ENCODE data around the gene PCDHGA6.
"Not testable (repeated sequence)": the region's sequence is repeated elsewhere in the genome, so short reads cannot be mapped to it uniquely, and the experiment has no call there.

Gene PCDHGA6

DNA sequence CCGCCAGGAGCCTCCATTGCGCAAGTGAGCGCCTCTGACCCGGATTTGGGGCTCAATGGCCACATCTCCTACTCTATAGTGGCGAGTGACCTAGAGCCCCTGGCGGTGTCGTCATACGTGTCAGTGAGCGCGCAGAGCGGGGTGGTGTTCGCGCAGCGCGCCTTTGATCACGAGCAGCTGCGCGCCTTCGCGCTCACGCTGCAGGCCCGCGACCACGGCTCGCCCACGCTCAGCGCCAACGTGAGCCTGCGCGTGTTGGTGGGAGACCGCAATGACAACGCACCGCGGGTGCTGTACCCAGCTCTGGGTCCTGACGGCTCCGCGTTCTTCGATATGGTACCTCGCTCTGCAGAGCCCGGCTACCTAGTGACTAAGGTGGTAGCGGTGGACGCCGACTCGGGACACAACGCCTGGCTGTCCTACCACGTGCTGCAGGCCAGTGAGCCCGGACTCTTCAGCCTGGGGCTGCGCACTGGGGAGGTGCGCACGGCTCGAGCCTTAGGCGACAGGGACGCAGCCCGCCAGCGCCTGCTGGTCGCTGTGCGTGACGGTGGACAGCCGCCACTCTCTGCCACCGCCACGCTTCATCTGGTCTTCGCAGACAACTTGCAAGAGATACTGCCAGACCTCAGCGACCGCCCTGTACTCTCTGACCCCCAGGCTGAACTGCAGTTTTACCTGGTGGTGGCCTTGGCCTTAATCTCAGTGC is 36.1 kb downstream of the PCDHGA6 start:
- DNase-seq (ENCODE audit: extremely low read depth, low read depth), result no peak
- TF ChIP-seq, protein P1, sequence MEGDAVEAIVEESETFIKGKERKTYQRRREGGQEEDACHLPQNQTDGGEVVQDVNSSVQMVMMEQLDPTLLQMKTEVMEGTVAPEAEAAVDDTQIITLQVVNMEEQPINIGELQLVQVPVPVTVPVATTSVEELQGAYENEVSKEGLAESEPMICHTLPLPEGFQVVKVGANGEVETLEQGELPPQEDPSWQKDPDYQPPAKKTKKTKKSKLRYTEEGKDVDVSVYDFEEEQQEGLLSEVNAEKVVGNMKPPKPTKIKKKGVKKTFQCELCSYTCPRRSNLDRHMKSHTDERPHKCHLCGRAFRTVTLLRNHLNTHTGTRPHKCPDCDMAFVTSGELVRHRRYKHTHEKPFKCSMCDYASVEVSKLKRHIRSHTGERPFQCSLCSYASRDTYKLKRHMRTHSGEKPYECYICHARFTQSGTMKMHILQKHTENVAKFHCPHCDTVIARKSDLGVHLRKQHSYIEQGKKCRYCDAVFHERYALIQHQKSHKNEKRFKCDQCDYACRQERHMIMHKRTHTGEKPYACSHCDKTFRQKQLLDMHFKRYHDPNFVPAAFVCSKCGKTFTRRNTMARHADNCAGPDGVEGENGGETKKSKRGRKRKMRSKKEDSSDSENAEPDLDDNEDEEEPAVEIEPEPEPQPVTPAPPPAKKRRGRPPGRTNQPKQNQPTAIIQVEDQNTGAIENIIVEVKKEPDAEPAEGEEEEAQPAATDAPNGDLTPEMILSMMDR (IDR thresholded peaks at IDR 0.05; ENCODE audit: low read depth, low read length, missing control alignments), result no peak
- H3K4me3 ChIP-seq (replicated peaks; ENCODE audit: low read depth, low read length), result no peak overlapping the region

DNA sequence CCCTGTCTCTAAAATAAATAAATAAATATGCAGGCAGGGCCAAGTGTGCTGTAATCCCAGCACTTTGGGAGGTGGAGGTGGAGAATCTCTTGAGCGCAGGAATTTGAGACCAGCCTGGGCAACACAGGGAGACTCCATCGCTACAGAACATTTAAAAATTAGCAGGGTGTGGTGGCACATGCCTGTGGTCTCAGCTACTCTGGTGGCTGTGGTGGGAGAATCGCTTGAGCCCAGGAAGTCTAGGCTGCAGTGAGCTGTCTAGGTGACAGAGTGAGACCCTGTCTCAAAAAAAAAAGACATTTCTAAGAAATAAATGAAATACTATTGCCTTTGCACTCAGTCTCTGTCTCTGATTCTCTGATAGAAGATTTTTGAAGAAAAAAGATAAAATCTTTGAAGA is 37.9 kb downstream of the PCDHGA6 start:
- DNase-seq (ENCODE audit: extremely low read depth, low read depth), result no peak
- TF ChIP-seq, protein P1 (IDR thresholded peaks at IDR 0.05; ENCODE audit: low read depth, low read length, missing control alignments), result no peak
- no peak overlapping the region for H3K4me3 ChIP-seq (replicated peaks; ENCODE audit: low read depth, low read length)

DNA sequence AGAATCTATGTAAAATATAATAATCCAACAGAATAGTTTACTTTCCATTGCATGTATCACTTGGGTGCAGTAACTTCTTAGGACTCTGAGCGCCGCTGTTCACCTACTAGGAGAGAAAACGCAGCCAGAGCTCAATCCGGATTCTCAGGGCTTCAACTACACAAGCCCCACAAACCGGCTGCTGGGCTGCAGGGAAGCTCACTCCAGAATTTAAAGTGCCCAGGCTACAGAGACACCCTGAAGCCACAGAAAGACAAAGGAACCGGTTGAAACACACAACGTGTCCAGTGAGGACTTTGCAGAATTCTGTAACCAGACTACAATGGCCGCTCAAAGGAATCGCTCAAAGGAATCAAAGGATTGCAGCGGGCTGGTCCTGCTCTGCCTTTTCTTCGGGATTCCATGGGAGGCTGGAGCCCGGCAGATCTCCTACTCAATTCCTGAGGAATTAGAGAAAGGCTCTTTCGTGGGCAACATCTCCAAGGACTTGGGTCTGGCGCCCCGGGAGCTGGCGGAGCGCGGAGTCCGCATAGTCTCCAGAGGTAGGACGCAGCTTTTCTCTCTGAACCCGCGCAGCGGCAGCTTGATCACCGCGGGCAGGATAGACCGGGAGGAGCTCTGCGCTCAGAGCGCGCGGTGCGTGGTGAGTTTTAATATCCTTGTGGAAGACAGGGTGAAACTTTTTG is 39.3 kb downstream of the PCDHGA6 start, which contains the start of gene PCDHGA10:
PCDHGA10 (plus strand) TSS at position 134 of the 686 bp plus-strand sequence; CDS start at position 323, 189 bp downstream.
- TF ChIP-seq, protein P1 (IDR thresholded peaks at IDR 0.05; ENCODE audit: low read depth, low read length, missing control alignments), result peak; percentile 62
- peak within 1 kb of the TSS; percentile 43 for H3K4me3 ChIP-seq (replicated peaks; ENCODE audit: low read depth, low read length)
- no peak for DNase-seq (ENCODE audit: extremely low read depth, low read depth)

DNA sequence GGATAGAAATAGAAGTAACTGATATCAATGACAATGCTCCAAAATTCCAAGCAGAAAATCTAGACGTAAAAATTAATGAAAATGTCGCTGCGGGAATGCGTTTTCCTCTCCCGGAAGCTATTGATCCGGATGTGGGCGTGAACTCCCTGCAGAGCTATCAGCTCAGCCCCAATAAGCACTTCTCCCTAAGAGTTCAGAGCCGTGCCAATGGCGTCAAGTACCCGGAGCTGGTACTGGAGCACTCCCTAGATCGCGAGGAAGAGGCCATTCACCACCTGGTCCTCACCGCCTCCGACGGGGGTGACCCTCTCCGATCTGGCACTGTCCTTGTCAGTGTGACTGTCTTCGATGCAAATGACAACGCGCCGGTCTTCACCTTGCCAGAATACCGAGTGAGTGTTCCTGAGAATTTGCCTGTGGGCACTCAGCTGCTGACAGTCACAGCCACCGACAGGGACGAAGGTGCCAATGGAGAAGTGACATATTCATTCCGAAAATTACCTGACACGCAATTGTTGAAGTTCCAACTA is 39.9 kb downstream of the PCDHGA6 start:
- DNase-seq (ENCODE audit: extremely low read depth, low read depth), result no peak
- TF ChIP-seq, protein P1 (IDR thresholded peaks at IDR 0.05; ENCODE audit: low read depth, low read length, missing control alignments), result no peak
- H3K4me3 ChIP-seq (replicated peaks; ENCODE audit: low read depth, low read length), result peak overlapping the region; percentile 43

DNA sequence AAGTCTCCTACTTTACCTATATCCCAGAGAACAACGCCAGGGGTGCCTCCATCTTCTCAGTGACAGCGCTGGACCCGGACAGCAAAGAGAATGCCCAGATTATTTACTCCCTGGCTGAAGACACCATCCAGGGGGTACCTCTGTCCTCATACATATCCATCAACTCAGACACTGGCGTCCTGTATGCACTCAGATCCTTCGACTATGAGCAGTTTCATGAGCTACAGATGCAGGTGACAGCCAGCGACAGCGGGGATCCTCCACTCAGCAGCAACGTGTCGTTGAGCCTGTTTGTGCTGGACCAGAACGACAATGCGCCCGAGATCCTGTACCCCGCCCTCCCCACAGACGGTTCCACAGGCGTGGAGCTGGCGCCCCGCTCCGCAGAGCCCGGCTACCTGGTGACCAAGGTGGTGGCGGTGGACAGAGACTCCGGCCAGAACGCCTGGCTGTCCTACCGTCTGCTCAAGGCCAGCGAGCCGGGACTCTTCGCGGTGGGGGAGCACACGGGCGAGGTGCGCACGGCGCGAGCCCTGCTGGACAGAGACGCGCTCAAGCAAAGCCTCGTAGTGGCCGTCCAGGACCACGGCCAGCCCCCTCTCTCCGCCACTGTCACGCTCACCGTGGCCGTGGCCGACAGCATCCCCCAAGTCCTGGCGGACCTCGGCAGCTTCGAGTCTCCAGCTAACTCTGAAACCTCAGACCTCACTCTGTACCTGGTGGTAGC is 41.0 kb downstream of the PCDHGA6 start:
- not testable (repeated sequence) for DNase-seq (ENCODE audit: extremely low read depth, low read depth)

DNA sequence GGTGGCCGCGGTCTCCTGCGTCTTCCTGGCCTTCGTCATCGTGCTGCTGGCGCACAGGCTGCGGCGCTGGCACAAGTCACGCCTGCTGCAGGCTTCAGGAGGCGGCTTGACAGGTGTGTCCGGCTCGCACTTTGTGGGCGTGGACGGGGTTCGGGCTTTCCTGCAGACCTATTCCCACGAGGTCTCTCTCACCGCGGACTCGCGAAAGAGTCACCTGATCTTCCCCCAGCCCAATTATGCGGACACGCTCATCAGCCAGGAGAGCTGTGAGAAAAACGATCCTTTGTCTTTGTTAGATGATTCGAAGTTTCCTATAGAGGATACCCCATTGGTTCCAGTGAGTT is 41.6 kb downstream of the PCDHGA6 start:
- DNase-seq (ENCODE audit: extremely low read depth, low read depth); H3K4me3 ChIP-seq (replicated peaks; ENCODE audit: low read depth, low read length): not testable (repeated sequence)

More for the DNA sequence above, 41.0 kb downstream of the PCDHGA6 start:
- not testable (repeated sequence) for H3K4me3 ChIP-seq (replicated peaks; ENCODE audit: low read depth, low read length)

DNA sequence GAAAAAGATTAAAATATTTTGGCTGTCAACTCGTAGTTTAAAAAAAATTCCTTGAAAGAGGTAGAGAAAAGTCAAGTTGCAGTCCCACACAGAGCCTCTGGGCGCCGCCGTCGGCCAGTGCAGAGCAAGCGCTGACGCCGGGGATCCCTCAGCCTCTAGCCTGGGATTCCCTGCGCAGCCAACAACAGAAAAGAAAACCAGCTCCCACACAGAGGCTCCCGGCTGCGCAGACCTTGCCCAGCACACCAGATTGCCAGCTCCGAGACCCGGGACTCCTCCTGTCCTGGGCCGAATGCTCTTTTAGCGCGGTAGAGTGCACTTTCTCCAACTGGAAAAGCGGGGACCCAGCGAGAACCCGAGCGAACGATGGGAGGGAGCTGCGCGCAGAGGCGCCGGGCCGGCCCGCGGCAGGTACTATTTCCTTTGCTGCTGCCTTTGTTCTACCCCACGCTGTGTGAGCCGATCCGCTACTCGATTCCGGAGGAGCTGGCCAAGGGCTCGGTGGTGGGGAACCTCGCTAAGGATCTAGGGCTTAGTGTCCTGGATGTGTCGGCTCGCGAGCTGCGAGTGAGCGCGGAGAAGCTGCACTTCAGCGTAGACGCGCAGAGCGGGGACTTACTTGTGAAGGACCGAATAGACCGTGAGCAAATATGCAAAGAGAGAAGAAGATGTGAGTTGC is 43.9 kb downstream of the PCDHGA6 start, which contains the start of gene PCDHGB7:
PCDHGB7 (plus strand) TSS at position 184 of the 679 bp plus-strand sequence; CDS start at position 367, 183 bp downstream.
- H3K4me3 ChIP-seq (replicated peaks; ENCODE audit: low read depth, low read length), result peak within 1 kb of the TSS; percentile 38
- TF ChIP-seq, protein P1 (IDR thresholded peaks at IDR 0.05; ENCODE audit: low read depth, low read length, missing control alignments), result peak; percentile 77
- not testable (repeated sequence) for DNase-seq (ENCODE audit: extremely low read depth, low read depth)

Measured in HFF-Myc (cell line).